ENCODE results near the gene CDKN1C.

DNA sequence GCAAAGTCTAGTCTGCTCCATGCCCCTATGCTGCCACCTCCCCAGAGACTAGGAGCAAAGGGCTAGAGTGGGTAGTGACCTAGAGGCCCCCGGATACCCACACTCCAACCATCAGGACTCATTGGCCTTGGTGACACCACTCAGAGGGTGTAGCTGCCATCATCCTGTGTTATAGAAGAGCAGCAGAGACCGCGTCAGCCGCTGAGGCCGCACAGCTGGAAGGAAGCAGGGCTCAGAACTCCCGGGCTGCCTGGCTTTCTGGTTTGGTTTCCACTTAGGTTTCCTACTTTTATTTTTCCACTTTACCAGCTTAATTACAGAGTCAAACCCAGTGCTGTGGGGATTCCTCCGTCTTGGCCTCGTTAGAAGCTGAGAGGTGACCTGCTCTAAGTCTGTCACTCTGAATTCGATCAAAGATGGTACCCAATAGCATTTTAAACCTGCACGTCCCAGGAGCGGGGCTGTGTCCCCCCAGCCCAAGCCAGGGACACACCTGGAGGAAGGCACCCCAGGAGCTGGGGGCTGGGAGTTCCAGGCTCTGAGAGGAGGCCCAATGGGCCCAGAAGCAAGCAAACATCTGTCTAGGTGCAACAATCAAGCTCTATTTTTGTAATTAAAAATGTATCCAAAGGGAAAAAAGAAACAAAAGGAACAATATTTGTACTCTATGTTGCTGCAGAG is 2.1 kb upstream of the CDKN1C start:
- TF ChIP-seq, protein P1, sequence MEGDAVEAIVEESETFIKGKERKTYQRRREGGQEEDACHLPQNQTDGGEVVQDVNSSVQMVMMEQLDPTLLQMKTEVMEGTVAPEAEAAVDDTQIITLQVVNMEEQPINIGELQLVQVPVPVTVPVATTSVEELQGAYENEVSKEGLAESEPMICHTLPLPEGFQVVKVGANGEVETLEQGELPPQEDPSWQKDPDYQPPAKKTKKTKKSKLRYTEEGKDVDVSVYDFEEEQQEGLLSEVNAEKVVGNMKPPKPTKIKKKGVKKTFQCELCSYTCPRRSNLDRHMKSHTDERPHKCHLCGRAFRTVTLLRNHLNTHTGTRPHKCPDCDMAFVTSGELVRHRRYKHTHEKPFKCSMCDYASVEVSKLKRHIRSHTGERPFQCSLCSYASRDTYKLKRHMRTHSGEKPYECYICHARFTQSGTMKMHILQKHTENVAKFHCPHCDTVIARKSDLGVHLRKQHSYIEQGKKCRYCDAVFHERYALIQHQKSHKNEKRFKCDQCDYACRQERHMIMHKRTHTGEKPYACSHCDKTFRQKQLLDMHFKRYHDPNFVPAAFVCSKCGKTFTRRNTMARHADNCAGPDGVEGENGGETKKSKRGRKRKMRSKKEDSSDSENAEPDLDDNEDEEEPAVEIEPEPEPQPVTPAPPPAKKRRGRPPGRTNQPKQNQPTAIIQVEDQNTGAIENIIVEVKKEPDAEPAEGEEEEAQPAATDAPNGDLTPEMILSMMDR (IDR thresholded peaks at IDR 0.05; ENCODE audit: control extremely low read depth in 1 of 3, insufficient read depth in 1 of 3, low read depth in 1 of 3, low read length in 3 of 3) = no peak
- no peak for TF ChIP-seq JUN (IDR thresholded peaks at IDR 0.05; ENCODE audit: low read depth, low read length)
- no peak for TF ChIP-seq SIRT6 (IDR thresholded peaks at IDR 0.05; ENCODE audit: low read length)
- TF ChIP-seq SIN3A (conservative IDR thresholded peaks at IDR 0.05 in 1 of 2, IDR thresholded peaks at IDR 0.05 in 1 of 2; ENCODE audit: low read depth in 1 of 2, low read length in 2 of 2) = no peak
- no peak for TF ChIP-seq KDM5A (IDR thresholded peaks at IDR 0.05; ENCODE audit: low read length)
- TF ChIP-seq POLR2AphosphoS5 (IDR thresholded peaks at IDR 0.05; ENCODE audit: low read depth, low read length) = no peak
- TF ChIP-seq MAX (IDR thresholded peaks at IDR 0.05) = no peak
- TF ChIP-seq EP300 (IDR thresholded peaks at IDR 0.05; ENCODE audit: borderline replicate concordance in 1 of 2, low read depth in 2 of 2, low read length in 2 of 2) = no peak
- TF ChIP-seq BCL11A (IDR thresholded peaks at IDR 0.05; ENCODE audit: low read depth in 2 of 2, low read length in 2 of 2) = no peak
- TF ChIP-seq RAD21 (IDR thresholded peaks at IDR 0.05 in 1 of 2, conservative IDR thresholded peaks at IDR 0.05 in 1 of 2; ENCODE audit: low read depth in 2 of 2, low read length in 2 of 2) = no peak
- TF ChIP-seq POLR2A (IDR thresholded peaks at IDR 0.05; ENCODE audit: control extremely low read depth in 1 of 2, low read depth in 2 of 2, low read length in 2 of 2) = no peak
- TF ChIP-seq POU5F1 (IDR thresholded peaks at IDR 0.05; ENCODE audit: low read depth, low read length) = no peak

All from H1 (cell line).